Left colon (tissue), 2 donors: ENCODE results near the gene CNDP1. TPM values are rescaled to one million over a fixed set of nuclear protein-coding genes. Genes with fewer than 3 reads are reported as not detected.

Experiments
- ATAC-seq: fragments of 200-7000 bp; cut with Tn5 transposase; one replicate; pipeline ENCODE4 v1.9.1; 2020; ENCODE audit warnings: mild to moderate bottlenecking, moderate library complexity
- DNase-seq, 2 donors: peaks; one replicate each; pipeline ENCODE4 v3.0.0-alpha.2; 2020
- intact Hi-C, 2 donors: fragments of 100-400 bp; cut with DNase I in 1 of 2; cut with micrococcal nuclease in 1 of 2; formaldehyde crosslinking; loops; one replicate each; pipeline versions ENCODE4 v1.11.2 to v1.14.0; 2022; cut with DNase I, micrococcal nuclease
- total RNA-seq, 2 donors: library from RNA; stranded (reverse); fragmentation: NEBNext Ultra II Directional; extraction: Animal tissue kit (Norgen Biotek cat#: 25700); gene quantifications; one replicate each; pipeline ENCODE4 v1.2.1, GENCODE V29; 2021
- donor health status: DM: no; HTN: no; CAD: no.
- donor health status: DM: yes; HTN: yes; CAD: no.

The CNDP1 gene
- total RNA-seq, 2 donors from 2014 or later, result not detected

GRCh38 chr18:74501386-74501785, 32.9 kb upstream of the CNDP1 start:
- intact Hi-C loops, result no loop called here
- DNase-seq (peak in 1 of 2 donors; percentile 26), ATAC-seq (no peak)

- intact Hi-C loops, result no loop called here
- no peak for ATAC-seq
- peak in 1 of 2 donors; percentile 3 for DNase-seq
Measured at GRCh38 chr18:74503137-74503536, 31.2 kb upstream of the CNDP1 start.

DNA sequence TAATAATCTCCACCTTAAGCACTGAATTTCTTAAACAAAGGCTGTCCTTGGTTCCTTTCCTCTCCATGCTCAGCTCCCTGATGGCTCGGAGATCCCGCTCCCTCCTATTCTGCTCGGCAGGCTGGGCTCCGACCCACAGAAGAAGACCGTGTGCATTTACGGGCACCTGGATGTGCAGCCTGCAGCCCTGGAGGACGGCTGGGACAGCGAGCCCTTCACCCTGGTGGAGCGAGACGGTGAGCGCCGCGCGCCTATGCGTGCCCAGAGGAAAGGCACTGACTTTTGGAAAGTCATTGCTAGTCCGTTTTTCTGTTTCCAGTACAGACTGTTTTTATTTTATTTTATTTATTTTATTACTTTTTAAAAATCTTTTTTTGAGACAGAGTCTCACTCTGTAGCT, 28.5 kb upstream of the CNDP1 start:
- DNase-seq (peak in 1 of 2 donors; percentile 12), ATAC-seq (no peak)
- intact Hi-C loops, result no loop called here

DNA sequence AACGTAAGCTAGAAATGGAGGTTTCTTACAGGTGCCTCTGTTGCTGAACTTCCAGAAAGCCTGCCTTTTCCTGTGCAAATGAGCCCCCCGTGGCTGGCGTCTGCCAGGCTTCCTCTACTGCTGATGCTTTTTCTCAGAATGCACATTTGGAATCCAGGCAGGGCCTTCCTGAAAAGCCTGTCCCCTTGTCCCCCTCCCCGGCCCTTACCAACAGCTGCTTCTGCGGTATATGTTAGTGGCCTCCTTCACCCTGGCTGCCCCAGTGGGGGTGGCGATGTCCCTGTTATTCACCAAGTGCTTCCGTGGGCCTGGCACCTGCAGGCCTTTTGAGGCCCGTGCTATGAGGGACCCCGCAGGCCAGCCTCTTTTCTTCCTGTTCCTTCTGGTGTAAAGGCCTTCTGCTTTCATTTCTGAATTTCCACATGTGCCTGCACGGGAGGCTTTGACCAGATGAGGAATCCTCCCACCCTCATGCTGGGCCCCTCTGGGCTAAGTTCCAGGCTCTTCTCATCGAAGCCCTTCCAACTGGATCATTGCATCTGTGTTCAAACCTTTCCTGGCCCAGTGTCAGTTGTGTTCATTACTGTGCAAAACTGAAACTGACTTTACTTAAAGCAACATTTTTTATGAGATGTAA, 27.7 kb upstream of the CNDP1 start:
- DNase-seq (peak in 1 of 2 donors; percentile 24), ATAC-seq (peak; percentile 44)
- intact Hi-C loops, result no loop called here

DNA sequence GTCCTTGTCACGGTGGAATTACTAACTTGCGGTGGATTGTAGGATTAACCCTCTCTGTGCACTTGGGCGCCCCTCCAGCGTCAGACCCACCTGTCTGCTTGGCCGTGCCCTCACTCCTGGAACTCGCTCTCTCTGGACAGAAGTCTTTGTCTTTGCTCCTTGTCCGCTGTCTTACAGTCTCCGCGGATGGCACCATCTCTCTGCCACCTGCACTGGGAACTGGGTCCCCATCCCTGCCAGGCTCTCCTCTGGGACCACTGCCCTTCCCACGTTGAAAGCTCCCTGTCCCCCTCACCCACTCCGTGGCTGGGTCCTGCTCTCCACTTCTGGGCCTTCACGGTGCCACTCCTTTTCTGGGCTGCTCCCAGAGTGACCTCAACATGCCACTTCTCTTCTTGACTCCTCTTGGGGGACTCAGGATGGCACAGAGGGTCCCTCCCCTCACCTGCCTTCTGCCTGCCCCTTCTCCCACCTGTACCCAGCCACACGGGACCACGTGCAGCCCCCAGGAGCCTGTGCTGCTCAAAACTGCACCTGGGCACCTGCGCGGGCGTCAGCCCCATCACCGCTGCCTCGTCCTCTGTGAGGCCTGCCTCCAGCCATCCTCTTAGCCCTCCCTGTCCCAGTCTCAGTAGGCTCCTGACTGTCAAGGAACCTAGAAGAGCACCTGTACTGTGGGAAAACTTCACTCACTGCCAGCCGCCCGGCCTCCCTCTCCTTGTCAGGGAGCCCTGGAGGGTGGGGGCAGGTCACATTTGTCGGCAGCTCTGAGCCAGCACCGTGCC, 27.0 kb upstream of the CNDP1 start:
- DNase-seq (peak in 1 of 2 donors; percentile 16), ATAC-seq (no peak)
- intact Hi-C loops, result no loop called here

DNA sequence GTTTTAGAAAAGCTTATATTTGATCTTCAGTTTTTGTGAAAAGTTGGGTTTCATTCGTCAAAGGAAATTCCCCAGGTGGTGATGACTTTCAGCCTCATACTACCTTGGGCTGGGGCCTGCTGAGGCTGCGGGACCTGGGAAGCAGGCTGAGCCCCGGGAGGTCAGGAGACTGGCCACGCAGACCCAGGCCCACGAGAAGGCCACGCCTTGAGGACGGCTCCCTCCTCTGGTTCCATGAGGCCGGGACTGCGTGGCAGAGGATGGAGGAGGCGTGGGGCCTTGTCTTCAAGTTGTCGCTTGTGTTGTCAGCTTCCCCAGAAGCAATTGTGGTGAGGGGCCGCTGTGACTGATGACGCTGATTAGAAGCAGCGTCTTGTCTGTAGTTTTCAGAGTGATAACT, 26.4 kb upstream of the CNDP1 start:
- intact Hi-C loops, result no loop called here
- ATAC-seq (no peak), DNase-seq (peak in 1 of 2 donors; percentile 20)

GRCh38 chr18:74508366-74508765, 25.9 kb upstream of the CNDP1 start:
- intact Hi-C loops, result no loop called here
- ATAC-seq (no peak), DNase-seq (no peak)

- intact Hi-C loops, result no loop called here
- peak; percentile 85 for ATAC-seq
- peak in 1 of 2 donors; percentile 18 for DNase-seq
Measured at GRCh38 chr18:74508821-74509225, 25.5 kb upstream of the CNDP1 start.

DNA sequence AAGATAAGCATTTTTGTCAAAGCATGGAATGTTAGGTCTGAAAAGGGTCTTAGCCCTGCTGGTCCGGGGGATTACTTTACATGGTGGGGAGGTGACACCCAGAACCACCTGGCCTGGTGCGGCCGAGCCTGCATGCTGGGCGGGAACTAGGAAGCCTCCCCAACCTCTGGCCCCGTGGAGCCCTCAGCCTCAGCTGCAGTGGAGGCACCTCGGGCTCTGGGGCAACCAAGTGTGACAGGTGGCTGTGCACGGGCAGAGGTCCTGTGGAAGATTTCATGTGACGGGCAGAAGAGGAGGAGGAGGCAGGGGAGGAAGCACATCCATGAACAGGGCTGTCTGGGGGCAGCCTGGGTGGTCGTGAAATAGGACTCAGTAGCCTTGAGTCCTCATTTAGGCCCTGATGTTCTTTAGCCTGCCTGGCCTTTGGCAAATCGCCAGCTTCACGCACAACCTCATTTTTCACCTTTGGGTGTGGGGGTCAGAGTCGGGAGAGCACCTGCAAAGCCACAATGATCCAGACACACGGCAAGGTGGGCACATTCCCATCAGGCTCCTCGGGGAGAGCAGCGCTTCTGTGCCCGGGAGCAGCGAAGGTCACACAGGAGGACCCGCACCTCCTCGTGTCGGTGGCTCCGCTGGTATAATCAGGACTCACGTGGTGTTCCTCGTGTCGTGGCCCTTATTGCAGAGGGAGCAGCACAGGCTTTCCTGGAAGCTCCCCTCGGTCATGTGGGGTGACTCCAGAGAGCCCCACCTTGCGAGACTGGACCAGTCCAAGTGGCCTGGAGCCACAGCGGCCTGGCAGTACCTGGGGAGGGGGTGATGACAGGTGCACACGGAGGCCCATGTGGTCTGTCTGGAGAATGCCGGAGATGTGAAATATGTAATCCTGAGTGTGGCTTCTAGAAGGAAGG, 24.2 kb upstream of the CNDP1 start:
- DNase-seq, result peak in 1 of 2 donors; percentile 22
- ATAC-seq, result no peak
- intact Hi-C loops, result no loop called here

DNA sequence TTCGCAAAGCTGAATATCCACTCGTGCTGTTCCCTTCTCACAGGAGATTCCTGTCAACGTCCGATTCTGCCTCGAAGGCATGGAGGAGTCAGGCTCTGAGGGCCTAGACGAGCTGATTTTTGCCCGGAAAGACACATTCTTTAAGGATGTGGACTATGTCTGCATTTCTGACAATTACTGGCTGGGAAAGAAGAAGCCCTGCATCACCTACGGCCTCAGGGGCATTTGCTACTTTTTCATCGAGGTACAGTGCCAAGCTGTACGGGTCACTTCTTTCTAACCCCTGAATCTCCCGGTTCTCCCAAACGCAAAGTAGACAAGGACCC, 23.6 kb upstream of the CNDP1 start:
- intact Hi-C loops, result no loop called here
- DNase-seq, result no peak
- ATAC-seq, result no peak

DNA sequence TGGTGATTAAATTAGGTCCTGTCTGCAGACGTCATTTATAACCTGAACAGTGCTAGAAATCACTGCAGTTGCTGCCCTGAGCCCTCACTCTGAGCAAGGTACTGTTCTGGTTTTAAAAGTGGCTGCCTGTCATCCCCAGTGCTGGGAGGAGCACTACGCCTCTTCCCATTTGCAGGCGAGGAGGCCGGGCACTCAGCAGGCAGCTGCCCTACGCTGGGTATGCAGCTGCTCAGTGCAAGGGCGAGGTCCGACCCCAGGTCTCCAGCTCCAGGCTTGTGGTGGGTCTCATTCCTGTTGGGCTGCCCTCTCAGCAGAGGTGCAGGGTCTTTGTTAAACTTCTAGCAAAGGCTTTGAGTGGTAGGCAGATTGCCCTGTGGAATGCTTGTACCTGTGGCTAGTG, 22.5 kb upstream of the CNDP1 start:
- intact Hi-C loops, result no loop called here
- no peak for DNase-seq
- no peak for ATAC-seq

DNA sequence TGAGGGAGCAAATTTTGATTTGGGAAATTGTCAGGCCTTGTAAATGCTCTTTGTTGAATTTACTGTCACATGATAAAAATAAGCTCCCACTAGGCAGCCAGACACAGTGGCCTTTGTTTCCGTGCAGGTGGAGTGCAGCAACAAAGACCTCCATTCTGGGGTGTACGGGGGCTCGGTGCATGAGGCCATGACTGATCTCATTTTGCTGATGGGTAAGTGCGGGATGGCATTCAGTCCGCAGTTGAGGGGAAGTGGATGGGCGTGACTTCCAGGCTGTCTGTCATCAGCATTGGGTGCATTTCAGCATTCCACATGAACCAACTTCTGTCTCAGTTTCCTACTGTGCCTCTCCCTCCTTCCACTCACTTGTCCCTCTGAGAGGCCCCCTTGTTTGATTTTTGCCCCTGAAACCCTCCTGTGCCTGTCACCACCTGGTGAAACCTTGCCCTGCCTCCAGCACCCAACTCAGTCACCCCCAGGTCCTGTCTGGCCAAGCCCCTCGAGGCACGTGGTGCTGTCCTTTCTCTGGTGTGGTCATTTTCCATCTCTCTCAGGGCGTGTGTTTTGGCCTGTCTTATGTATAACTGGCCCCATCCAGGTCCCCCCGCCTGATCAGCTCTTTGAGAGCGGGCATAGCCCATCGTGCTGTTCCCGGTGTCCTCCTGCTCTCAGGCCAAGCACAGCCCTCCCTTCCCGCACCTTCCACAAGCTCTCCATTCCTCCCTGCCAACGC, 21.8 kb upstream of the CNDP1 start:
- ATAC-seq (no peak), DNase-seq (peak in 1 of 2 donors; percentile 12)
- intact Hi-C loops, result no loop called here

GRCh38 chr18:74513149-74513882, 21.0 kb upstream of the CNDP1 start:
- intact Hi-C loops, result no loop called here
- no peak for ATAC-seq
- DNase-seq, result no peak

DNA sequence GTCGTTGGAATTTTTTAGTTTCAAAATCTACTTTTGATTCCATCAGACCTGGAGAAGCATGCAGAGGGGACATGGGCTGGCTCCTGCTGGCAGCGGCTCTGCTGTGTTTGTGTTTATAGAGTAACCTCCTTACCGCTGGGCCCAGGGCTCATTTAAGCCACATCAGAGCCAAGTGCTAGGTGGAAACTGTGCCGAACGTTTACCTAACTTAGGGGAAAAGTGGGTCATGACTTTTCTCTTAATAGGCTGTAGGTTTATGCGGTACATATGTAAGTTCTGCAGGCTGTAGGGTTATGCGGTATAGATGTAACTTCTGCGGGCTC, 20.5 kb upstream of the CNDP1 start:
- ATAC-seq, result no peak
- intact Hi-C loops, result no loop called here
- DNase-seq, result no peak

GRCh38 chr18:74514860-74515495, 19.3 kb upstream of the CNDP1 start:
- no peak for ATAC-seq
- no peak for DNase-seq
- intact Hi-C loops, result no loop called here

DNA sequence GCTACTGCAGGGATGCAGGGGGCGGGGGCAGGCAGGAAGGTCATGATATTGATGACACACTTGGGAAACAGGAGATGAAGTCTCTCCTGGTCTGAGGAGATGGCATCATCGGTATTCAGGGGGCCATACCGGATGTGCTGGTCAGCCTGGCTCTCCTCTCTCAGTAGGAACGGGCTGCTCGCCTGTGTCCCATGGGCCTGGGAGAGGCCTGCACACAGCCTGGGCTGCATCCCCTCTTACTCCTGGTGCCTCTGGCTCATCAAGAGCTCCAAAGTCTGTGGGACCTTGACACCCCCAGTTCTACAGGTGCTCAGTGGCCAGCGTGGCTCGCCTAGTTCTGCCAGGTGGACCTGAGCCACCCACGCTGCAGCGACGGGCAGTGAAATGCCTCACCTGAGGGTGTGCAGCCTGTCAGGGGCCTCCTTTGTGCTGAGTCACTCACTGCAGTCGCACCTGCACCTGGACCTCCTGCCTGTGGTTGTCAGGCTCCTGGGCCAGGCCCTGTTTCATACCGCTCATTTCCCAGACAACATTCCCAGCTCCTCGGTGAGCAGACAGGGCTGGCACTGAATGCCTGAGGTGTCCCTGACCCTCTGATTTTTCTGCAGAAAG, 18.6 kb upstream of the CNDP1 start:
- no peak for ATAC-seq
- intact Hi-C loops, result no loop called here

More for the DNA sequence above, 18.6 kb upstream of the CNDP1 start:
- DNase-seq, result peak in 1 of 2 donors; percentile 21
